OCI-LY3 (cell line): ENCODE measurements around the gene B3GAT3.

Source experiments
- EZH2phosphoT487 ChIP-seq: fragments of 200-600 bp; shearing (Covaris generic); IDR thresholded peaks from 2 replicates; pipeline ENCODE4 v1.6.1; 2018; ENCODE audit warnings: antibody characterized with exemption, mixed run types, low read depth
- TF ChIP-seq, protein P1 (sequence below): fragments of 200-600, 300-600 bp; sonication (generic); IDR thresholded peaks from 2 replicates; pipeline ENCODE4 v1.5.1; 2014; ENCODE audit warnings: antibody characterized with exemption, low read length, low read depth

- TF ChIP-seq, protein P1, sequence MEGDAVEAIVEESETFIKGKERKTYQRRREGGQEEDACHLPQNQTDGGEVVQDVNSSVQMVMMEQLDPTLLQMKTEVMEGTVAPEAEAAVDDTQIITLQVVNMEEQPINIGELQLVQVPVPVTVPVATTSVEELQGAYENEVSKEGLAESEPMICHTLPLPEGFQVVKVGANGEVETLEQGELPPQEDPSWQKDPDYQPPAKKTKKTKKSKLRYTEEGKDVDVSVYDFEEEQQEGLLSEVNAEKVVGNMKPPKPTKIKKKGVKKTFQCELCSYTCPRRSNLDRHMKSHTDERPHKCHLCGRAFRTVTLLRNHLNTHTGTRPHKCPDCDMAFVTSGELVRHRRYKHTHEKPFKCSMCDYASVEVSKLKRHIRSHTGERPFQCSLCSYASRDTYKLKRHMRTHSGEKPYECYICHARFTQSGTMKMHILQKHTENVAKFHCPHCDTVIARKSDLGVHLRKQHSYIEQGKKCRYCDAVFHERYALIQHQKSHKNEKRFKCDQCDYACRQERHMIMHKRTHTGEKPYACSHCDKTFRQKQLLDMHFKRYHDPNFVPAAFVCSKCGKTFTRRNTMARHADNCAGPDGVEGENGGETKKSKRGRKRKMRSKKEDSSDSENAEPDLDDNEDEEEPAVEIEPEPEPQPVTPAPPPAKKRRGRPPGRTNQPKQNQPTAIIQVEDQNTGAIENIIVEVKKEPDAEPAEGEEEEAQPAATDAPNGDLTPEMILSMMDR = no peak
- TF ChIP-seq EZH2phosphoT487 = no peak
Measured at GRCh38 chr11:62607714-62608113, 14.1 kb downstream of the B3GAT3 start.
